ENCODE results near the gene SNPH.

The SNPH gene

GRCh38 chr20:1265226-1265915 is 723 bp upstream of the SNPH start:
- DNase-seq (ENCODE audit: low spot score), result no peak

DNA sequence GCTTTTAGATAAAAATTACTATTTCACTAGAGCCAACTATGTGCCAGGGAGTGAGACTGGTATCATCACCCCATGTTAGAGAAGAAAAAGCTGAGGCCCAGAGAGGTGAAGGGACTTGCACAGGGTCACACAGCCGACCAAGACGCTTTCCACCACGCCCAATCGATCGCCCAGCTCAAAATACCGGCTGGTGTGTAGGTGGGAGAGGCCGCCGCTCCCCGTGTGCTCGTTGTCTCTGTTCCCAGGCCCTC is 253 bp upstream of the SNPH start:
- DNase-seq (ENCODE audit: low spot score), result no peak

DNA sequence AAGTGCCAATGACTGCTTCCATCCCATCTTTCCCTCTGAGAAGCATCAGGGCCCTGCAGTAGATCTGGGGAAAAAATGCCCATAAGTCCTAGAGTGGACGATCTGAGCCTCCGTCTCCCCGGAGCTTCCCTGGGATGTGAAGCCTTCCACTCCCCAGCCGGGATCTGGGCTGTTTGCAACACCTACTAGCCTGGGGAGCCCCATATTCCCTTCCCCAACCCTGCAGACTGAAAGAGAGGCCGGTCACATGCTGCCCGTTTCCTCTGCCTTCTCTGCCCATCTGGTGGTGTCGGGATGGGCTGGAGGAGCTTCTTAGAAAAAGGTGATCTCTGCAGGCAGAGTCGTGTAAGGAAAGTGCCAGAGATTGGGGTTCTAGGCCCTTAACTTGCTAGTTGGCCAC is 1.1 kb downstream of the SNPH start:
- DNase-seq (ENCODE audit: low spot score), result no peak

DNA sequence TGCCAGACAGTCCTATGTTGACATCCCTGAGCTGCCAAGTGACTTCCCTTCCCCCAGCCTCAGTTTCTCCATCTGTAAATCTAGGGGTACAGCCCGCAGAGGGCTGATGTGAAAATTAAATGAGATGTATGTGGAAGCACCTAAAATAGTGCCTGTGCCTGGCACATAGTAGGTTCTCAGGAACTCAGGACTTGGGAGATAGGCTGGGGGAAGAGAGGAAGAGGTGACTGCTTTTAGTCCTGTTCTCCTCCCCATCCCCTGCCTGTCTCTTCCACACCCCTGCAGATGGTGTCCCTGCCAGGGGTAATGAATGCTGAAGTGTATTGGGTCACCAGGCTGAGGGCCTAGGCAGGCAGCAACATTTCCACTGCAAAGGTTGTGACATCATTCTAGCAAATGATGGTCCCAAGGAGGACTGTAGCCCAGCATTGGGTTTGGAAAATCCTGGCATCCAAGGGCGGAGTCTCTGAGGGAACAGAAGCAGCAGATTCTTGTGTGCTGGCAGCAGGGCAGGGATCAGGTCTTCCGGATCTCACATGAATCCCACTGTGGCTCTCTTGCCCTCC is 1.8 kb downstream of the SNPH start:
- no peak for DNase-seq (ENCODE audit: low spot score)

- no peak for DNase-seq (ENCODE audit: low spot score)
Observed at GRCh38 chr20:1269235-1269634, 3.1 kb downstream of the SNPH start.

GRCh38 chr20:1269850-1270249 is 3.8 kb downstream of the SNPH start:
- no peak for DNase-seq (ENCODE audit: low spot score)

DNA sequence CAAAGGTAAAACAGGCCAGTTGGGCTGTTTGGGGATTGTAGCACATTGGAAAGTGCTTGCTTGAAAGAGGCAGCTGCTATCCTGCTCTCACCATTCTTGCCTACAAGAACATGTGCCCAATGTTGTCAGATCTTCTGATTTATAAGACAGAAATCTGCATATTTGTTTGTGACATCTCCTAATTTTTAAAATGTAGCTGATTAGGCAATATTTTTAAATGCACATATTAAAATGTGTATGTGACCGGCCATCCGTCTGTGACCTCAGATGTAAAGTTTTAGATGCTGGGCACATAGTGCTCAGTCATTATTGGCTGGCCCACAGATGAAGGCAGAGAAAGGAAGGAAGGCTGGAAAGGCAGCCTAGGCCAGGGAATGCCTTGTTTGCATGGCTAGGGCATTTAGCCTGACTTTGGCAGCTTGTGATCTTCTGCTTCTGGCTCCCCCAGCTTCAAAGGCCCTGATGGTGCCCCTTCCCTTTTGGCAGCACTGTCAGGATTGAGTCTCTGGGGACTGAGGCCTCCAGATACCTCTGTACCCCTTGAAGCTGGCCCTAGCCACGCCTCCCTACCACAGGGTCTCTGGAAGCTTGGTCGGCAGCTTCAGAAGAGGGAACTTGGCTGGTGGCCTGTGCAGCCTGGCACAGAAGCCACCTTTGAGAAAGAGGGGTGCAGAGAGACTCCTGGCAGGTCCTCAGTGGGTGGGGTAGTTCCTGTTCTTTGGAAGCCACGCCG is 6.4 kb downstream of the SNPH start:
- no peak for DNase-seq (ENCODE audit: low spot score)

DNA sequence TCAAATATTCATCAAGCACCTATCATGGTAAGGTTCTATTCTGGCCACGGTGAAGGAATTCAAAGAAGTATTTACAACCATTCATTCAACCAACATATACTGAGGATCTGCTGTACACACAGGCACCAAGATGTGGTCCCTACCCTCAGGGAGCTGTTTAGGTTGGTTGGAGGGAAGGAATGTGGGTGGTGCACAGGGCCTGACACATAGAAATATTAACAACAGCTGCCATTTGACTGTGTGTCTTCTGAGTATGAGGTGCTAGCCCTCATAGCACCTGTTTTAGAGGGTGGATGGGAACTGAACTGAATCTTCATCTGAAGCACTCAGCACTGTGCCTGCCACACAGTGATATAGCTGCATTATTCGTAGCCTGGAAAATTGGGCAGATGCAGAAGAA is 7.3 kb downstream of the SNPH start:
- DNase-seq (ENCODE audit: low spot score), result no peak

DNA sequence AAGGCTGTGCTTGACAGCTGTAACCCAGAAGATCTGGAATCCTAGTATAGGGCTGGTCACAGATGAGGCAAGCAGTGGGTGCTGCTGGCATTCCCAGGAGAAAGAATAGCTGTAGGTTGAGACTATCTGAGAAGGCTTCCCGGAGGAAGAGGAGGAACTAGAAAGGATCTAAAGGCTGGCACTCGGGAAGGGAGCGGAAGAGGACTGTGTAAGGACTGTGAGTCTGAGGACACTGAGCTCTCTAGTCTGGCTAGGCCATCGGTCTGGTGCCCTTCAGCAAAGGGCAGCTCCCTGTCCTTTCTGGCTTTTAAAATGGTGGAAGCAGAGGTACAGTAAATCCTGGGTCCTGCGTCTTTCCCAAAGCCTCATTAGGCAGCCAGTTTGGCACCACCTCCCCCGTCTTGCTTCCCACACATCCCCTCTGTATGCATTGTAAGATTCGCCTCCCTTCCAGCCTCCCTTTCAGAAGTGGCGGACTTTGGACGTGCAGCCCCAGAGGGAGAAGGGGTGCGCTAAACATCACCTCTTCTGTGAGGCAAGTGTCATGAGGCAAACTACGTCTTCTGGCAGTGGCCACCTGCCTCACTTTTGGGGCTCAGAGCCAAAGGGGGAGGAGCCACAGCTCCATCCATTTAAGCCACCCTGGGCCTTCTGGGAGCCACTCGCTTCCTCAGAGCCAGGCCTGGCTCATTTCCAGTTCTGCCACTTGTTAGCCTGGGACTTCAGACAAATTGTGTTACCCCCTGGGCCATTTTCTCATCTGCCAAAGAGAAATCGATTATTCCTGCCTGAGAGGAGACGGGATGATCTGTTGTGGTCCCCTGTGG is 8.6 kb downstream of the SNPH start:
- no peak for DNase-seq (ENCODE audit: low spot score)

GRCh38 chr20:1275919-1276318 is 9.8 kb downstream of the SNPH start:
- no peak for DNase-seq (ENCODE audit: low spot score)

DNA sequence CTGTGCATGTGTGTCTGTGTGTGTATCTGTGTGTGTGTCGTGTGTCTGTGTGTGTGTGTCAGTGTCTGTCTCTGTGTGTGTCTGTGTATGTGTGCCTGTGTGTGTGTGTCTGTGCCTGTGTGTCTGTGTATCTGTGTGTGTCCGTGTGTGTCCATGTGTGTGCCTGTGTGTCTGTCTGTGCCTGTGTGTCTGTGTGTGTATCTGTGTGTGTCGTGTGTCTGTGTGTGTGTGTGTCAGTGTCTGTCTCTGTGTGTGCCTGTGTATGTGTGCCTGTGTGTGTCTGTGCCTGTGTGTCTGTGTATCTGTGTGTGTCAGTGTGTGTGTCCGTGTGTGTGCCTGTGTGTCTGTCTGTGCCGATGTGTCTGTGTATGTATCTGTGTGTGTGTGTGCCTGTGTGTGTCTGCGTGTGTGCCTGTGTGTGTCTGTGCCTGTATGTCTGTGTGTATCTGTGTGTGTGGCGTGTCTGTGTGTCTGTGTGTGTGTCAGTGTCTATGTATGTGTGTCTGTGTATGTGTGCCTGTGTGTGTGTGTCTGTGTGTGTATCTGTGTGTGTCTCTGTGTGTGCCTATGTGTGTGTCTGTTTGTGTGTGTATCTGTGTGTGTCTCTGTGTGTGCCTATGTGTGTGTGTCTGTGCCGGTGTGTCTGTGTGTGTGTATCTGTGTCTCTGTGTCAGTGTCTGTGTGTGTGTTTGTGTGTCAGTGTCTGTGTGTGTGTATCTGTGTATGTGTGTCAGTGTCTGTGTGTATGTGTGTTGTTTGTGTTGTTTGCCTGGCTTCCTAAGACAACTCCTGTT is 11.6 kb downstream of the SNPH start:
- DNase-seq (ENCODE audit: low spot score), result no peak

- DNase-seq (ENCODE audit: low spot score), result no peak
Observed at GRCh38 chr20:1278993-1279392, 12.9 kb downstream of the SNPH start.

DNA sequence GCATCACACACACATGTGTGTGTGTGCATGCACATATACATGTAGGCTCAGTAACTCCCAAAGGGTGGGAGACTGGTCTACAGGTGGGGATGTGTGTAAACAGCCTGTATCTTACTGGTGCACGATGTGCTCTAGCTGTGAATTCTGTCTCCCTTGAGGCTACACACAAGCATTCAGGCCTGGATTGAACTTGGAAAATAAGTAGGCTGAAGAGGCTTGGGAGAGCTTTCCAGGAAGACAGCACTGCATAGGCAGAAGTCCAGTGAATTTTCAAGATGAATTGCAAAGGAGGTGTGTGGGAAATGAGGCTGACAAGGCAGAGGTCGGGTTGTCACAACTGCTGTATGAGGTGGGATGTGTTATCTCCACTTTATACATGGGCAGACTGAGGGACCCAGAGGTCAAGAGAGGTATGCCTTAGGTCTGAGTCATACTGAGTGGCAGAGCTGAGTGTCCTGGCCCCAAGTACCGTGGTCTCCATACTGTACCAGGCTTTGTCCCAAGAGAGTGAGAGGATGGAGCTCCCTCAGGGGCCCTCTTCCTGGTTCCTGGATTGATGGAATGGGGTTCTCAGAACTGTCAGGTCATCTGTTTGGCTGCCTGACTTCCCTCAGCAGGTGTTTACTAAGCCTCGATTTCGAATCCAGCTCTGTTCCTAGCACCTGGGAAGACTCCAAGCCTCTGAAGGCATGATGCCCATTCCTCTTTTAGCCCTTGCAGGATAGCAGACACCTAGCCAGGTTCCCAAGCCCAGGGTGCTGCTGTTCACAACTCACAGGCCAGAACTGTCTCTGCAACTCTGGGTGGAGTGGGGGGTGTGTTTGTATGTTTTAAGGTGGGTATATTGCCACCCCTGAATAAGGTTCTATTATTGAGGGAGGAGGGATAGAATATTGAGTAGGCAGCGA is 14.4 kb downstream of the SNPH start:
- DNase-seq (ENCODE audit: low spot score), result no peak

GRCh38 chr20:1281279-1282057 is 15.4 kb downstream of the SNPH start:
- DNase-seq (ENCODE audit: low spot score), result no peak

DNA sequence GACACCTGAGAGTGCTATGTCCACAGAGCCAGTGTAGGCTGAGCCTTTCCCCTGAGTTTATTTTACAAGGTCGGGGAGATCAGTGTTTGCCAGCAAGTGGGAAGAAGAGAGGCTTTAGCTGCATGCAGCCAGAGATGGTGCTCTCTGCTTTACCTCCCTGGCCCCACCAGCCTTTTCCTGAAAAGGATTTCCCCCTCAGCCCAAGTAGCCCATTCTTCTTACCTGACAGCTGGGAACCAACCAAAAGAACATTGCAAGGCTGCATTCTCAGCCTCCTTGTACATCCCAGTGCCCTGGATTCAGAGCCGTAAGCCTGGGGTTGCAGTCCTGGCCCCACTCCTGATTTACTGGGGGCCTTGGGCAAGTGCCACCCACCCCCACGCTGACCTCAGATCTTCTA is 16.9 kb downstream of the SNPH start:
- DNase-seq (ENCODE audit: low spot score), result no peak

GRCh38 chr20:1283522-1284510 is 17.7 kb downstream of the SNPH start:
- DNase-seq (ENCODE audit: low spot score), result no peak

DNA sequence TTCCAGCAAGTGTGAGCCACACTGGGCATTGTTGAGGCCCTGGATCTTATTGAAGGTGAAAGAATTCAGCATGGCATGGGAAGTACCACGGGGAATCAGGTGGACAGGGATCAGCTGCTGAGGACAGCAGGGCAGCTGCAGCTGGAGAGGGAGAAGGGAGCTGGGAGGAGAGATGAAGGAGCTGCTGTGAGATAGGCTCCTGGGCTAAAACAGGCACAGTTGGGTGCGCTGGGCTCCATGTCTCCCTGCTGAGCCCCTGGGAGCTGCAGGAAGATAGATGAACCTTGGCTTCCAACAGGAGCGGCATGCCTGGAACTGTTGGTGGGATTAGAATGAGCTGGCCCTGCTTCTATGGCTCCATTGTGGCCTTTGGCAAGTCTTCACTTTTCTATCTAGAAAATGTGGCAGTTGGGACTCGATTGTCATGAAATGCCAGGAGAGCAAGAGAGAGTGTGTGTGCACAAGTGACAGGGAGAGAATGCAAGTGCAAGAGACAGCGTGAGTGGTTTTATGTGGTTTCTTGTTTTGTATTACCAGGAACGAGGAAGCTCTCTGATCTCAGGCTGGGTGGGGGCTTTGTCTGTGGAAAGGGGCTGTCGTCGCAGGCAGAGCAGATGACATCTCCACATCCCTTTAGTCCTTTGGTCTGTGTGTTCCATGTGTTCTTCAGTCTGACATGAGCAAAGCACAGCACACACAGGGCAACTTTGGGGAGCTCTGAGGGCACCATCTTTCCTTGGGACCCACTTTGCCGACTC is 20.4 kb downstream of the SNPH start:
- DNase-seq (ENCODE audit: low spot score), result no peak

DNA sequence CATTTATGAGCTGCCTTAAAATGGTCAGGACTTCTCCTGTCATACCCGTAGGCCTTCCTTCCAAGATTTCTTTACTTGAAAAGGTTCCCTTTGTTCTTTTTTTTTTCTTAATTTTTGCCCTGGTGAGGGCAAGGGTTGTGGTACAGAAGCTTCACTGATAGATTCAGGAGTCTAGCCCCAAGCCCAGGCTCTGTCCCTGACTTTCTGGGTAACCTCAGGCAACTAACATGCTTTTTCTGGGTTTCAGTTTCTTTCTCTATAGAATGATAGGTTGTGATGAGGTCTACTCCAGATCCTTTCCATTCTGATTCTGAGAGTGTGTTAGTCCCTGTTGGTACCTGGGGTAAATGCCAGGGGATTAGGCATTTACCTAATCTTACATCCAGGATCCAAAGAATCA is 21.2 kb downstream of the SNPH start:
- DNase-seq (ENCODE audit: low spot score), result no peak
